HUES64 (cell line): Measurements from ENCODE around the gene SEMA3G.

Experiments used
- H3K27ac ChIP-seq: 2 replicates; pipeline ENCODE4 v1.7.0; 2013; ENCODE audit warnings: low read depth, low read length, inconsistent platforms
- H3K27me3 ChIP-seq: 2 replicates; pipeline ENCODE4 v1.6.1; 2013; ENCODE audit warnings: mild to moderate bottlenecking, low read length; ENCODE audit not compliant: insufficient read depth
- H3K36me3 ChIP-seq: 2 replicates; pipeline ENCODE4 v1.6.1; 2013; ENCODE audit warnings: mild to moderate bottlenecking, low read length; ENCODE audit not compliant: insufficient read depth
- H3K4me1 ChIP-seq: 2 replicates; pipeline ENCODE4 v1.6.1; 2013; ENCODE audit warnings: mild to moderate bottlenecking, low read length, moderate library complexity; ENCODE audit not compliant: insufficient read depth
- H3K4me3 ChIP-seq: 2 replicates; pipeline ENCODE4 v1.5.1; 2013; ENCODE audit warnings: mild to moderate bottlenecking, low read length, moderate library complexity
- H3K9ac ChIP-seq: 2 replicates; pipeline ENCODE4 v1.6.1; 2013; ENCODE audit warnings: mild to moderate bottlenecking, low read depth, low read length
- H3K9me3 ChIP-seq: 2 replicates; pipeline ENCODE4 v1.6.1; 2013; ENCODE audit warnings: low read depth, low read length; ENCODE audit not compliant: insufficient read depth
- WGBS: fragments of 150-250, 120-280 bp; methylation state at CpG from one replicate; pipeline ENCODE4 v1.1.7; 2013; ENCODE audit warnings: missing lambda C conversion rate; 5-methylcytosine and 5-hydroxymethylcytosine counted together

The SEMA3G gene

GRCh38 chr3:52396011-52396906 lies 48.6 kb downstream of the SEMA3G start:
- Histone ChIP-seq H3K4me3 (no peak overlapping the region), H3K36me3 (peaks cover 7% of the 10 kb centered on the region), H3K9me3 (no peaks in the 10 kb centered on the region), H3K27ac (no peak overlapping the region), H3K4me1 (no peaks in the 10 kb centered on the region), H3K27me3 (no peaks in the 10 kb centered on the region), H3K9ac (no peak overlapping the region)
- 90% methylated on average over 25 of the region's 25 CpGs for WGBS

GRCh38 chr3:52395503-52395865 lies 49.4 kb downstream of the SEMA3G start:
- Histone ChIP-seq H3K27ac (no peak overlapping the region), H3K9me3 (no peaks in the 10 kb centered on the region), H3K4me1 (no peaks in the 10 kb centered on the region), H3K27me3 (no peaks in the 10 kb centered on the region), H3K36me3 (0 out of 2 replicates have a peak, but pooled peaks cover under 1% of the 10 kb centered on the region), H3K9ac (no peak overlapping the region), H3K4me3 (no peak overlapping the region)
- WGBS, result 82% methylated on average over 8 of the region's 8 CpGs

- no peaks in the 10 kb centered on the region for H3K36me3 ChIP-seq
- no peak overlapping the region for H3K9ac ChIP-seq
- no peak overlapping the region for H3K27ac ChIP-seq
- H3K9me3 ChIP-seq, result no peaks in the 10 kb centered on the region
- WGBS, result 90% methylated on average over 10 of the region's 10 CpGs
- no peaks in the 10 kb centered on the region for H3K27me3 ChIP-seq
- H3K4me1 ChIP-seq, result no peaks in the 10 kb centered on the region
- no peak overlapping the region for H3K4me3 ChIP-seq
Observed at GRCh38 chr3:52394751-52395502, 50.0 kb downstream of the SEMA3G start.

- Histone ChIP-seq H3K9ac (no peak overlapping the region), H3K36me3 (no peaks in the 10 kb centered on the region), H3K9me3 (no peaks in the 10 kb centered on the region), H3K4me1 (no peaks in the 10 kb centered on the region), H3K4me3 (no peak overlapping the region), H3K27me3 (no peaks in the 10 kb centered on the region), H3K27ac (no peak overlapping the region)
- 93% methylated on average over 18 of the region's 18 CpGs for WGBS
Observed at GRCh38 chr3:52393959-52394670, 50.8 kb downstream of the SEMA3G start.

GRCh38 chr3:52393131-52393807 lies 51.6 kb downstream of the SEMA3G start:
- WGBS, result 90% methylated on average over 18 of the region's 18 CpGs
- no peak overlapping the region for H3K4me3 ChIP-seq
- no peaks in the 10 kb centered on the region for H3K36me3 ChIP-seq
- no peaks in the 10 kb centered on the region for H3K27me3 ChIP-seq
- no peaks in the 10 kb centered on the region for H3K4me1 ChIP-seq
- H3K9me3 ChIP-seq, result no peaks in the 10 kb centered on the region
- no peak overlapping the region for H3K9ac ChIP-seq
- no peak overlapping the region for H3K27ac ChIP-seq

GRCh38 chr3:52392216-52392930 lies 52.5 kb downstream of the SEMA3G start:
- Histone ChIP-seq H3K36me3 (no peaks in the 10 kb centered on the region), H3K4me1 (no peaks in the 10 kb centered on the region), H3K27ac (no peak overlapping the region), H3K27me3 (no peaks in the 10 kb centered on the region), H3K4me3 (no peak overlapping the region), H3K9me3 (no peaks in the 10 kb centered on the region), H3K9ac (no peak overlapping the region)
- WGBS, result 94% methylated on average over 16 of the region's 16 CpGs

GRCh38 chr3:52391096-52391495 lies 53.8 kb downstream of the SEMA3G start:
- Histone ChIP-seq H3K4me1 (no peaks in the 10 kb centered on the region), H3K36me3 (no peaks in the 10 kb centered on the region), H3K27me3 (no peaks in the 10 kb centered on the region), H3K4me3 (no peak overlapping the region), H3K27ac (no peak overlapping the region), H3K9me3 (no peaks in the 10 kb centered on the region), H3K9ac (no peak overlapping the region)
- 95% methylated on average over 12 of the region's 12 CpGs for WGBS

GRCh38 chr3:52388933-52389332 lies 56.0 kb downstream of the SEMA3G start:
- Histone ChIP-seq H3K9me3 (no peaks in the 10 kb centered on the region), H3K4me3 (no peak overlapping the region), H3K9ac (no peak overlapping the region), H3K4me1 (no peaks in the 10 kb centered on the region), H3K27me3 (no peaks in the 10 kb centered on the region), H3K36me3 (no peaks in the 10 kb centered on the region), H3K27ac (no peak overlapping the region)
- 90% methylated on average over 9 of the region's 9 CpGs for WGBS

- Histone ChIP-seq H3K27ac (no peak overlapping the region), H3K27me3 (no peaks in the 10 kb centered on the region), H3K4me3 (no peak overlapping the region), H3K4me1 (no peaks in the 10 kb centered on the region), H3K9me3 (no peaks in the 10 kb centered on the region), H3K9ac (no peak overlapping the region), H3K36me3 (no peaks in the 10 kb centered on the region)
- WGBS, result 89% methylated on average over 18 of the region's 18 CpGs
Observed at GRCh38 chr3:52388348-52388821, 56.5 kb downstream of the SEMA3G start.

- no peak overlapping the region for H3K4me3 ChIP-seq
- H3K27me3 ChIP-seq, result no peaks in the 10 kb centered on the region
- no peaks in the 10 kb centered on the region for H3K36me3 ChIP-seq
- no peak overlapping the region for H3K27ac ChIP-seq
- no peak overlapping the region for H3K9ac ChIP-seq
- WGBS, result 78% methylated on average over 2 of the region's 2 CpGs
- no peaks in the 10 kb centered on the region for H3K9me3 ChIP-seq
- no peaks in the 10 kb centered on the region for H3K4me1 ChIP-seq
Observed at GRCh38 chr3:52387481-52387880, 57.4 kb downstream of the SEMA3G start.
